Peyer's patch (tissue), 4 donors: ENCODE results near the gene DLD.

ENCODE experiments used
- CTCF ChIP-seq, 6 experiments: fragments of 450-650 bp in 4 of 6; fragments of 200-600 bp in 2 of 6; sonication (generic) in 1 of 6; IDR thresholded peaks; one replicate each; pipeline ENCODE4 v1.5.1; 2017 to 2019; ENCODE audit warnings: antibody characterized with exemption in 6 of 6, mild to moderate bottlenecking in 3 of 6, moderate library complexity in 1 of 6
- POLR2A ChIP-seq, 2 donors: fragments of 450-650 bp; IDR thresholded peaks; one replicate each; pipeline ENCODE4 v1.5.1; 2017; ENCODE audit warnings: antibody characterized with exemption in 2 of 2, mild to moderate bottlenecking in 2 of 2, moderate library complexity in 2 of 2

GRCh38 chr7:107961405-107961804 lies 70.4 kb downstream of the DLD start:
- no peak for TF ChIP-seq CTCF (IDR thresholded peaks at IDR 0.05)
- TF ChIP-seq POLR2A (IDR thresholded peaks at IDR 0.05), result no peak
